Coronary artery (tissue), 2 donors: Measurements from ENCODE around the gene ATP5F1D.

Source experiments
- DNase-seq: peaks from one replicate; pipeline ENCODE4 v3.0.0-alpha.2; 2017; ENCODE audit warnings: low spot score
- H3K27ac ChIP-seq, 2 donors: fragments of 200-600 bp; sonication (generic); one replicate each; pipeline ENCODE4 v1.5.1; 2016 to 2019
- H3K4me3 ChIP-seq: fragments of 200-600 bp; sonication (generic); 2 replicates; pipeline ENCODE4 v1.5.1; 2016; ENCODE audit warnings: mild to moderate bottlenecking, moderate library complexity
- TF ChIP-seq, protein P1 (sequence below): fragments of 200-600 bp; sonication (generic); IDR thresholded peaks from one replicate; pipeline ENCODE4 v1.5.1; 2019; ENCODE audit warnings: antibody characterized with exemption

ATP5F1D gene

DNA sequence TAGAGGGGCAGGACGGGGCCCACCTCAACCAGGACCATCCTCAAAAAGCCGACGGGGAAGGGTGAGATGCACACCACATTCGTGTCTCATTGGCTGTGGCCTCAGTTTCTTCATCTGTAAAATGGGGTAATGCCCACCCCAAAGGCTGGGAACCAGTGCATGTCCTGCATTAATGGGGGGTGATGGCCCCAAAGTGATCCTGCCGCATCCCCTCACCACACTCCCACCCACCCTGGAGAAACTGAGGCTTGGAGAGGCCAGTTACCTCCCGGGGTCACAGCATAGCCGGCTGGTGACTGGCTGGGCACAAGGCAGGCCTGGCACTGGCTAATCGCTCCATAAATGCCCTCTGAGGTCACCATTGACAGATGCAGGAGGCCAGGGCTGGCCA is 6.2 kb downstream of the ATP5F1D start:
- no peak for DNase-seq
- Histone ChIP-seq H3K4me3 (peak overlapping the region; percentile 96), H3K27ac (peak overlapping the region; percentile 99)
- TF ChIP-seq, protein P1, sequence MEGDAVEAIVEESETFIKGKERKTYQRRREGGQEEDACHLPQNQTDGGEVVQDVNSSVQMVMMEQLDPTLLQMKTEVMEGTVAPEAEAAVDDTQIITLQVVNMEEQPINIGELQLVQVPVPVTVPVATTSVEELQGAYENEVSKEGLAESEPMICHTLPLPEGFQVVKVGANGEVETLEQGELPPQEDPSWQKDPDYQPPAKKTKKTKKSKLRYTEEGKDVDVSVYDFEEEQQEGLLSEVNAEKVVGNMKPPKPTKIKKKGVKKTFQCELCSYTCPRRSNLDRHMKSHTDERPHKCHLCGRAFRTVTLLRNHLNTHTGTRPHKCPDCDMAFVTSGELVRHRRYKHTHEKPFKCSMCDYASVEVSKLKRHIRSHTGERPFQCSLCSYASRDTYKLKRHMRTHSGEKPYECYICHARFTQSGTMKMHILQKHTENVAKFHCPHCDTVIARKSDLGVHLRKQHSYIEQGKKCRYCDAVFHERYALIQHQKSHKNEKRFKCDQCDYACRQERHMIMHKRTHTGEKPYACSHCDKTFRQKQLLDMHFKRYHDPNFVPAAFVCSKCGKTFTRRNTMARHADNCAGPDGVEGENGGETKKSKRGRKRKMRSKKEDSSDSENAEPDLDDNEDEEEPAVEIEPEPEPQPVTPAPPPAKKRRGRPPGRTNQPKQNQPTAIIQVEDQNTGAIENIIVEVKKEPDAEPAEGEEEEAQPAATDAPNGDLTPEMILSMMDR, result no peak

DNA sequence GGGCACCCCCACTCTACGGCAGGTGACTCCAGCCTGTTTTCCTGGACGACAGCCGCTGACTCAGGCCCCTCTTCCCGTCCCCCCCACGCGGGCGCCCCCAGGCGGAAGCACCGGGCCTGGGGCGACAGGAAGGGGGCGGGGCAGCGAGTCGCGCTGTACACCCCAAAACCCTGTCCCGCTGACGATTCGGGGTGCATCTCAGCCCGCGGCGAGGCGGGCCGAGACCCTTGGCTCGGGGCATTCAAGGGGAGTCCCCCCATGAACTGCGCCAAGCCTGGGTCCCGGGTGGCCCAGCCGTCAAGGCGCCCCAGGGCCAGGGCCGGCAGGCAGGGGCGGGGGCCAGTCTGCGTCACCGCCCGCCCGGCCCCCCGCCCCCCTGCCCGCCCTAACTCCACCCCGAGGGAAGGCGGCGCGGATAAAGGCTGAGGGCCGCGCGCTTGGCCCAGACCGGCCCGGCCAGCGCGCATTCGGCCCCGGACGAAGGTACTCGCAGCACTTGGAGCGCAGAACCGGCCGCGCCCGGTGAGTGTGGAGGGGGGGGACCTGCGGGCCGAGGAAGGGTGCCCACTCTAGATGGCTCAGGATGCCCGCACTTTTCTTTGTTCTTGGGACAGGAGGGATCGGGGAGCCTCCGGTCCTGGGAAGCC is 6.7 kb downstream of the ATP5F1D start, which contains the start of gene MIDN:
Gene MIDN (plus strand): TSS at position 445 of the 647 bp plus-strand sequence. CDS start 1,714 bp downstream, outside the sequence.
- Histone ChIP-seq H3K4me3 (peak within 1 kb of the TSS; percentile 96), H3K27ac (peak within 1 kb of the TSS; percentile 99)
- DNase-seq, result no peak
- TF ChIP-seq, protein P1, result no peak

DNA sequence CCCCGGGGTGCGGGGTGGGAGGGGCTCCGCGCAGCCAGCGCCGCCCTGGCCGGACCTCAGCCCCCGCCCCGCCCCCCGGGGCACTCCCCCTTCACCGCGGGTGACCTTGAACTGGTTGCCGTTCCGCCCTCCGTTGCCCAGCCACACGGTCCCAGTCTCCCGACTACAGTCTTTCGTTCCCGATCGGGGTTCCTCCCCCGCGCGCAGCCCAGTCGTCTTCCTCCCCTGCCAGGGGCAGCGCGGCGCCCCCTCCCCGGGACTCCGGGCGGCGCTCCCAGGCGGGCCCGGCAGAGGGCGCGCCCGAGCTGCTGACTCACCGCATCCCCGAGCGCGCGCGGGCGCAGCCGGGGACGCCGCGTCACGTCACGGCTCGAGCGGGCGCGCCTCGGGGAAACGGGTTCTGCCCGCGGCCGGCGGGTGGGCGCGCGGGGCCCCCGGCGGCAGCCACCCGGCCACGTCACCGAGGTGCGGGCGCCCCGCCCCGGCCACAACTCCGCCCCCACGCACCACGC is 7.3 kb downstream of the ATP5F1D start:
- Histone ChIP-seq H3K4me3 (peak overlapping the region; percentile 96), H3K27ac (peak overlapping the region; percentile 99)
- DNase-seq, result no peak
- TF ChIP-seq, protein P1, result peak; percentile 96

DNA sequence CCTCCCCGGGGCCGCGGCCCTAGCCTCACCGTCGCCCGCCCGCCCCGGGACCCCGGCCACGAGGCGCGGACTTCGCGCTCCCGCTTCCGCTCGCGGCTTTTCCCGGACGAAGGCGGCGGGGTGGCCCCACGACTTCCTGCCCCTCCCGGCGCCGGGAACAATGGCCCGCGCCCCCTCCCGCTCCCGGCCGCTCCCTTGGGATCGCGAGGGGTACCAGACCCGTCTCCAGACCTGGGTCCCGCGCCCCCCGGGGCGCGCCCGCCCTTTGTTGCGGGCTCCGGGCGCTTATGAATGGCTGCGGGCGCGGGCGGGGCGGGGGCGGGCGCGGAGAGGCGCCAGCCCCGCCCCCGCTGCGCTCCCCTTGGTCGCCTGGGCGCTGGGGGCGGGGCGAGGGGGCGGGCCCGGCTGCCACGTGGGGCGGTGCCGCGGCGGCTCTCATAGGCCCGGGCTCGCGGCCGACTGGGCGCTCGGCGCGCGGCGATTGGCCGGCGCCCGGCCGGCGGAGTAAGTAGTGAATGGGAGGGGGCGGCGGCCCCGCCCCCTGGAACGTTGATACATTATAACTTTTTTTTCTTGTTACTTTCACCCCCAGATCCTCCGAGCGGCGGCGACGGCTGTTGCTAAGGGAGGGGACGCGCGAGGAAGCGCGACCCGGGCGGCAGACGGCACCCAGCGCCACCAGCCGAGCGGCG is 7.9 kb downstream of the ATP5F1D start:
- TF ChIP-seq, protein P1, result no peak
- H3K27ac ChIP-seq, result peak overlapping the region; percentile 99 to 100
- DNase-seq, result peak; percentile 94
- peak overlapping the region; percentile 96 for H3K4me3 ChIP-seq

DNA sequence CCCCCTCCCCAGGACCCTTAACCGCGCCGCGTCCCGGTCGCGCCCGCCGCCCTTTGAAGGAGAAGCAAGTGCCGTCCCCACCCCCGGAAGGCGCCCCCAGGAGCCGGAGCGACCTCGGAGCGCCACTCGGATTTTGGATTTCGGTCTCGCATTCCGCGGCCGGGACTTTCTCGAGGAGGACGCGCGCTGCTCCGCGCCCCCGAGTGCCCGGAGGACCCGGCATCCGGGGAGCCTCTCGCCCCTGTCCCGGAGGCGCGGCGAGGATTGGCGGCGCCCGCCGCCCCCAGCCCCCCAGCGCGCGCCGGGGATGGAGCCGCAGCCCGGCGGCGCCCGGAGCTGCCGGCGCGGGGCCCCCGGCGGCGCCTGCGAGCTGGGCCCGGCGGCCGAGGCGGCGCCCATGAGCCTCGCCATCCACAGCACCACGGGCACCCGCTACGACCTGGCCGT is 8.5 kb downstream of the ATP5F1D start:
- TF ChIP-seq, protein P1, result no peak
- no peak for DNase-seq
- peak overlapping the region; percentile 96 for H3K4me3 ChIP-seq
- H3K27ac ChIP-seq, result peak overlapping the region; percentile 93 to 100

DNA sequence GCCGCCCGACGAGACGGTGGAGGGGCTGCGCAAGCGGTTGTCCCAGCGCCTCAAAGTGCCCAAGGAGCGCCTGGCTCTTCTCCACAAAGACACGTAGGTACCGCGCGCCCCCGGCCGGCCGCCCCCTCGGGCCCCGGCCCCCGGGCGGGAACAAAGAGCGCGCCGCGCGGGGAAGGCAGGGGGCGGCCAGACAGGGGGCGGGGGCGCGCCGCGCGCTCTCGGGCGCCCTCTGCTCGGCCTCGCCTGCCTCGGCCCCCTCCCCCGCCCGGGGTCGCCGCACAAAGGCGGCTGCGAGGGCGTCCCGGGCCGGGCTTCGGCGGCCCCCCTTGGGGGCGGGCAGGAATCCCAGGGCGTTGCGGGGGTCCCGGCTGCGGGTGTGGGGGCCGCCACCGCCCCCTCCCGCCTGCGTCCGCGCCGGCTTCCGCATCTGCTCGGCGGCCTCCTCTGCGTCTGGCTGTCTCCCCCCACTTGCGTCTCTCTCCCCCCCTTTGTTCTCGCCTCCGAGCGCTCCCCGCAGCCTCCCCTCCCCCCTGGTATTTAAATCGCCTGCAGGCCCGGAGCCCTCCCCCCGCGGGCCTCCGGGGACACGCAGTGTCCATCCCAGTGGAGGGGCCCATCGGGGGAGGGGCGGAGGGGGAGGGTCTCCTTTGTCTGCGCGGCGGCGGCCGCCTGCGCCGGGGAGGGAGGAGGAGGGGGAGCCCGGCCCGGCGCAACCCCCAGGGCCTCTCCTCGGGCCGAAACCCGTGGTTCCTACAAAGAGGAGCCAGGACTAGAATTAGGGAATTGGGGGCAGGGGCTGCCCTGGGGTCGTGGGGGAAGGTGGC is 9.1 kb downstream of the ATP5F1D start:
- no peak for DNase-seq
- H3K4me3 ChIP-seq, result peak overlapping the region; percentile 96
- H3K27ac ChIP-seq, result peak overlapping the region; percentile 93 to 100
- TF ChIP-seq, protein P1, result no peak
